ENCODE data around the gene TRUB2. TPM values are rescaled to one million over a fixed set of nuclear protein-coding genes. Genes with fewer than 3 reads are reported as not detected.
A peak's percentile ranks its signal among the peaks of the same experiment; 100 is the strongest.

Gene TRUB2
- total RNA-seq, 1 experiment from 2014 or later, result 34.1 TPM

DNA sequence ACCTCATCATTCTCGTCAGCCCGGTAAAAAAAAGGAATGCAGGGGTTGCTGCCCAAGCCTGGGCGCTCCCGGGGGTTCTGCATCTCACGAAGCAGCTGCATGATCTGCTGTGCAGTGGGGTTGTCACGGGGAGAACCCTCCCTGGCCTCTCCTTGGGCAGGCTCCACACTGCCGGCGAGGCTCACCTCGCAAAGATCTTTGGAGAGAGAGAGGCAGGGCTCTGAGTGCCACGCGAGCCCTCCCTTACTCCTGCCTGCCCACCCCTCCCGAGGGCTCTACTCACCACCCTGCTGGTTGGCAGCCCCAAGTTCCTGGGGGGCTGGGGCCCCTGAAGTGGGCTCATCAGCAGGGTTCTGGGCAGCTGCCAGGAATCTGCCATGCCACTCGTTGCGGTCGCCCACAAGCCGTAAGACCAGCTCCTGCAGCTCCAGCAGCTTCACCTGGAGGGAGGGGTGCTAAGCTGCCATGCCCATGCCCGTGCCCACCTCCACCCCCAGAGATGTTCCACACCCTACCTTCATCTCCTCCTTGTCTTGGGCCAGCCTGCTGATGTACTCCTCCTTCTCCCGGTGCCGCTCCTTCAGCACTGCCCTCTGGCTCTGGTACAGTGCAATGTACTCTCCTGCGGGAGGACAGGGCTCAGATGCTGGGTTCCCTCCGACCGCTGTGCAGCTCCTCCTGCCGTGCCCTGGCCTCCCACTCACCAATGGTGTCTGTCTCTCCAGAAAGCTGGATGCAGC lies 65.0 kb downstream of the TRUB2 start:
- Mint-ChIP-seq H3K36me3 (ENCODE audit: insufficient read depth, unreplicated experiment) (peaks cover 47% of the 10 kb centered on the region), H3K27me3 (ENCODE audit: insufficient read depth, unreplicated experiment) (no peaks in the 10 kb centered on the region), H3K4me1 (ENCODE audit: low read depth, unreplicated experiment) (peaks cover 3% of the 10 kb centered on the region), H3K4me3 (ENCODE audit: unreplicated experiment) (peak overlapping the region; percentile 20), H3K27ac (ENCODE audit: unreplicated experiment) (peak overlapping the region; percentile 56), H3K9me3 (ENCODE audit: unreplicated experiment) (no peaks in the 10 kb centered on the region)
- Histone ChIP-seq H3K9me3 (no peaks in the 10 kb centered on the region), H3K4me1 (no peaks in the 10 kb centered on the region), H3K27me3 (replicated peaks; ENCODE audit: control insufficient read depth, insufficient read depth, low read length) (no peaks in the 10 kb centered on the region), H3K36me3 (ENCODE audit: control insufficient read depth, insufficient read depth, low read length) (peaks cover 3% of the 10 kb centered on the region; the same call in 1 of the 2 replicates), H3K4me3 (ENCODE audit: low read depth, low read length) (no peak overlapping the region)
- no TSS peak for BruUV-seq (replicated peaks)
- TF ChIP-seq, protein P1, sequence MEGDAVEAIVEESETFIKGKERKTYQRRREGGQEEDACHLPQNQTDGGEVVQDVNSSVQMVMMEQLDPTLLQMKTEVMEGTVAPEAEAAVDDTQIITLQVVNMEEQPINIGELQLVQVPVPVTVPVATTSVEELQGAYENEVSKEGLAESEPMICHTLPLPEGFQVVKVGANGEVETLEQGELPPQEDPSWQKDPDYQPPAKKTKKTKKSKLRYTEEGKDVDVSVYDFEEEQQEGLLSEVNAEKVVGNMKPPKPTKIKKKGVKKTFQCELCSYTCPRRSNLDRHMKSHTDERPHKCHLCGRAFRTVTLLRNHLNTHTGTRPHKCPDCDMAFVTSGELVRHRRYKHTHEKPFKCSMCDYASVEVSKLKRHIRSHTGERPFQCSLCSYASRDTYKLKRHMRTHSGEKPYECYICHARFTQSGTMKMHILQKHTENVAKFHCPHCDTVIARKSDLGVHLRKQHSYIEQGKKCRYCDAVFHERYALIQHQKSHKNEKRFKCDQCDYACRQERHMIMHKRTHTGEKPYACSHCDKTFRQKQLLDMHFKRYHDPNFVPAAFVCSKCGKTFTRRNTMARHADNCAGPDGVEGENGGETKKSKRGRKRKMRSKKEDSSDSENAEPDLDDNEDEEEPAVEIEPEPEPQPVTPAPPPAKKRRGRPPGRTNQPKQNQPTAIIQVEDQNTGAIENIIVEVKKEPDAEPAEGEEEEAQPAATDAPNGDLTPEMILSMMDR (IDR thresholded peaks at IDR 0.05; ENCODE audit: insufficient read depth in 1 of 2, low read depth in 1 of 2, low read length in 1 of 2, severe bottlenecking in 1 of 2, unreplicated experiment in 1 of 2), result no peak
- DNase-seq, result no peak
- ChIA-PET CTCF (interaction anchor here (0.8 to 0.9 kb wide), 2 partner anchors 11 to 64 kb away, joined by 3 to 7 read pairs; no protein-coding TSS in a partner anchor), POLR2A (no interaction called here)
- intact Hi-C loops (cut with micrococcal nuclease; ENCODE audit: unreplicated experiment), result no loop called here

Other genes with a start within 250 kb of the TRUB2 start
- gene PTGES2, start 194.7 kb downstream of the TRUB2 start, total RNA-seq (2022), result 114 and 123 TPM in 2 replicates
- gene LCN2, start 173.0 kb downstream of the TRUB2 start, total RNA-seq (2022), result not detected in 2 replicates
- 34.2 and 36.5 TPM in 2 replicates for gene BBLN, start 162.2 kb downstream of the TRUB2 start, total RNA-seq (2022)
- gene CIZ1, start 130.9 kb downstream of the TRUB2 start, total RNA-seq (2022), result 154 and 187 TPM in 2 replicates
- 3.9 and 5.2 TPM in 2 replicates for gene DNM1, start 119.1 kb downstream of the TRUB2 start, total RNA-seq (2022)
- gene GOLGA2, start 46.4 kb downstream of the TRUB2 start, total RNA-seq (2022), result 97.7 and 102 TPM in 2 replicates
- 18.0 and 19.8 TPM in 2 replicates for gene SWI5, start 46.2 kb downstream of the TRUB2 start, total RNA-seq (2022)
- 48.9 and 49.5 TPM in 2 replicates for gene COQ4, start 392 bp upstream of the TRUB2 start, total RNA-seq (2022)
- 21.1 and 22.8 TPM in 2 replicates for gene SLC27A4, start 18.1 kb upstream of the TRUB2 start, total RNA-seq (2022)
- gene URM1, start 48.9 kb upstream of the TRUB2 start, total RNA-seq (2022), result 55.9 and 62.7 TPM in 2 replicates
- 12.3 and 18.7 TPM in 2 replicates for gene CERCAM, start 98.4 kb upstream of the TRUB2 start, total RNA-seq (2022)
- gene ODF2, start 133.6 kb upstream of the TRUB2 start, total RNA-seq (2022), result 34.6 and 34.9 TPM in 2 replicates
- gene GLE1, start 182.3 kb upstream of the TRUB2 start, total RNA-seq (2022), result 30.4 and 30.8 TPM in 2 replicates
- 407 and 408 TPM in 2 replicates for gene SPTAN1, start 230.1 kb upstream of the TRUB2 start, total RNA-seq (2022)